GM21576 (cell line): ENCODE measurements around the gene HTD2.
"Not testable (repeated sequence)": the region's sequence is repeated elsewhere in the genome, so short reads cannot be mapped to it uniquely, and the experiment has no call there.

Experiments used
- ATAC-seq: cut with Tn5 transposase; IDR thresholded peaks from one replicate; pipeline ENCODE4 v1.9.1; 2021; ENCODE audit warnings: mild to moderate bottlenecking, moderate library complexity; ENCODE audit not compliant: unreplicated experiment

Gene HTD2

DNA sequence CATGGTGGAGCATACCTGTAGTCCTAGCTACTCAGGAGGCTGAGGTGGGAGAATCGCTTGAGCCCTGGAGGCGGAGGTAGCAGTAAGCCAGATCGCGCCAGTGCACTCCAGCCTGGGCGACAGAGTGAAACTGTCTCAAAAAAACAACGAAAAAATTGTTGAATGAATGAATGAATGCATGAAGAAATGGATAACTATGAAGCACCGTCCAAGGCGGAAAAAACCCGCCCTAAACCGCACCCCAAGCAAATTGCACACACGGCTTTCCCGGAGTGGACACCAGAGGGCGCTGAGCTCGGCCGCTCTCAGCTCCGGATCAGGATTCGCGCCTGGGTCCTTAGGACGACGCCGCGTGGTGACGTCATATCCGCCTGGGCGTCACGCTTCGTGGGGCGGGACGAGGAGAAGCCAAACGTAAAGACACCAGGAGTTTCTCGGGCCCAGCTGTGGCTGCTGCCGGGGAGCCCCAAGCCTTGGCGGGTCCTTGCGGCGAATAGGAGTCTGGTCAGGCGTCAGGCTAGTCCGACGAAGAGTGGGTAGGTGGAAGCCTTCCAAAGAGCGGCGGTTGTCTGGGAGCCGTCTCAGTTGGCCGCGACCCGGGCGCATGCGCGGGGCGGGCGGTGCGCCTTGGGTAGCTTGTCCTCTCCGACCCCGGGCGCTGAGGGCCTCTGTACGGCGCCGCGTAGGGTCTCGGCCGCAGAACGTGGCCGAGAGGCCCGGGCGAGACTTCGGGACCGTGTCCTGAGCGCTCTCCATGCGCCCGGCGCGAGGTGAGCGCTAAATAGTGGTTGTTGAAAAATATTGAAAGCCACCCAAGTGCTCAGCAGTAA lies at the start of gene HTD2, which contains the start of gene RPP14:
Gene HTD2 (plus strand): TSS at position 639 of the 830 bp plus-strand sequence. CDS start 11,094 bp downstream, outside the sequence.
Gene RPP14 (plus strand): TSS at position 364 of the 830 bp plus-strand sequence. CDS start 4,085 bp downstream, outside the sequence.
- ATAC-seq: peak; percentile 86

GRCh38 chr3:58258392-58259055 lies 47.8 kb upstream of the HTD2 start:
- ATAC-seq: no peak

- ATAC-seq: no peak
Observed at GRCh38 chr3:58260261-58260731, 46.0 kb upstream of the HTD2 start.

DNA sequence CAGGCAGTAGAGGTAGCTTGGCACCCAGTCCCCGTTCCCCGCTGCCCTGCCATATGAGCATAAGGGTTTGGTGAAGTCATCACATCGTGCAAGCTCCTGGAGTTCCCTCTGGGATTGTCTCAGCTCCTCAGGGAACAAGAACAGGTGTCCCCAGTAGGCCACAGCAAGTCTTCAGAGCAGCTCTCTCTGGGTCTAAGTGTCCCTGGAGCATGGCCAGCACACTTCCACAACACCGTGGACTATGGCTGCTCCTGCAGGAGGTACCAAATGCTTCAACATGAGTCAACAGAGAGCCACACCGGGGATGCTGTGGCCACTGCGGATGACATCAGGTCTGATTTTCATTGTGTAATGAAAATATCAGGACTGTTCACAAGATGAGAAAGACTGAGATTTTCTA lies 45.6 kb upstream of the HTD2 start:
- no peak for ATAC-seq

DNA sequence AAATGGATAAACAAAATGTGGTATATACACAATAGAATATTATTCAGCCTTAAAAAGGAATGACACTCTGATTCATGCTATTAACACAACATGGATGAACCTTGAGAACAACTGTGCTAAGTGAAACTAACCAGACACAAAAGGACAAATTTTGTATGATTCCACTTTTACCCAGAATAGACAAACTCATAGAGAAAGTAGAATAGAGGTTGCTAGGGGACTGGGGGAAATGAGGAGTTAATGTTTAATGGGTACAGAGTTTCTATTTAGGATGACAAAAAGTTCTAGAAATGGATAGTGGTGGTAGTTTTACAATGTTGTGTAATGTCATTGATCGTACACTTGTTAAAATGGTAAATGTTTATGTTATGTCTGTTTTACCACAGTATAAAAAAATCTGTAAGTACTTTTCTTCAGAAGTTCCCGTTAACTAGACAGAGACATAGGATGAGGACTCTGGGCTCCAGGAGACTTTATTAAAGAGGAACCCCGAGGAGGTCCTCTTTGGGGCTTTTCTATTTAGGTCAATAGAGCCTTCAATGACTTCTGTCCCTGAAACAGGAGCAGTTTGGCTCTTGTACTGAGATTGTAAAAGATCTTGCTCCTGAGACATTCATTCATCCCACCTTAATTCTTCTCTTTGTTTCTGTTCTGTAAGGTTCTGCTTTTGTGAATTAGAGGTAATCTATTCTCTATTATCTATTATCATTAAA lies 44.2 kb upstream of the HTD2 start:
- no peak for ATAC-seq

- ATAC-seq: no peak
Observed at GRCh38 chr3:58266577-58266976, 39.7 kb upstream of the HTD2 start.

DNA sequence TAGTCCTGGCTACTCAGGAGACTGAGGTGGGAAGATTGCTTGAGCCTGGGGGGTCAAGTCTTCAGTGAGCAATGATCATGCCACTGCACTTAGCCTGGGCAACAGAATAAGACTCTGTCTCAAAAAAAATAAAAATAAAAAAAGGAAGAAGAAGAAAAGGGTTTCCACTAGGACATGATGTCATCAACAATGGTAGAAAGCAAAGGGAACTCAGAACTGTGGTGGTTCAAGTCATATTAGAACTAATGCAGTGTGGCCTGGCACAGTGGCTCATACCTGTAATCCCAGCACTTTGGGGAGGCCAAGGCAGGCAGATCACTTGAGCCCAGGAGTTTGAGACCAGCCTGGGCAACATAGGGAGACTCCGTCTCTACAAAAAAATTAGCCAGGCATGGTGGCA lies 38.8 kb upstream of the HTD2 start:
- not testable (repeated sequence) for ATAC-seq

DNA sequence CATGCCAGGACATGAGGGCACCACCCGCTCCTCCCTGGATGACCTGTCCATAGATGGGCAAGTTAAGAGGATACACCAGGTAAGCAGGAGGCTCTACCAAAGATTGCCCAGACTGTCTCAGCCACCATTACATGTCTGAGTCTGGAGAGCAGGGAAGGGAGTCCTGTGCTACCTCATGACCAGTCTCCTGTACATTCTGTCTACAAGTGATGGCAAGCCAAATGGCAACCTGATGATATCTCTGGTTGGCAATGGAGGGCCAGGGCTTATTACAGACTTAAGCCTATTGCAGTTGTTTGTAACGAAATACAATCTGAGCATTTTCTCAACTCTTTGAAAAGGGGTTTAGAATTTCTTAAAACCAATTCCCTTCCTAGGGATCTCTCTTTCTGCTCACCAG lies 37.0 kb upstream of the HTD2 start:
- ATAC-seq: no peak

DNA sequence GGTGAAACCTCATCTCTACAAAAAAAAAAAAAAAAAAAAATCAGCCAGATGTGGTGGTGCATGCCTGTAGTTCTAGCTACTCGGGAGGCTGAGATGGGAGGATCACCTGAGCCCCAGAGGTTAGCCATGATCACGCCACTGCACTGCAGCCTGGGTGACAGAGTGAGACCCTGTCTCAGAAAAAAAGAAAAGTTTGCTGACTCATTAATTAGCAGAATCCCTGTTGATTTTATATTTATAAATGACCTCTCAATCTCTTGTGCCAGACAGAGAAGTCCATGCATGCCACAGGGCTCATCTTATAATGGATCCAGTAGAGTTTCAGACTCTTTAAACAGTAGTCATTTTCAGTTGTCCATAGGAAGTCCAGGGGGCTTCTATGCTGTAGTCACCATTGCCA lies 35.8 kb upstream of the HTD2 start:
- ATAC-seq: no peak

GRCh38 chr3:58271901-58272501 lies 34.3 kb upstream of the HTD2 start:
- no peak for ATAC-seq

DNA sequence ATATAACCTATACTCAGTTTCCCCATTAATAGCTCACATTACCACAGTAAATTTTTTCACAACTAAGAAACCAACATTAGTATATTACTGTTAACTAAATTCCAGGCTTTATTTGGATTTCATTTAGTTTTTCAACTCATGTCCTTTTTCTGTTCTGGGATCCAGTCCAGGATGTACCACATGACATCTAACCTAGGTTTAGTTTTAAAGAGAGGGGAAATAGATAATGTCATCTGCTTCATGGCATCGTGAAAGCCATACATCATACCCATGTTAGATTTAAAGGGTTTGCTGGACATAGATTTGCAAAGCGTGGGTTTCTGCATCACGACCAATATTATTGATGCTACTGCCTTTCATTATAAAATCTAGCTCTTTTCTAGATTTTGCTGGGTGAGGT lies 33.4 kb upstream of the HTD2 start:
- no peak for ATAC-seq

GRCh38 chr3:58273362-58273761 lies 33.0 kb upstream of the HTD2 start:
- not testable (repeated sequence) for ATAC-seq

DNA sequence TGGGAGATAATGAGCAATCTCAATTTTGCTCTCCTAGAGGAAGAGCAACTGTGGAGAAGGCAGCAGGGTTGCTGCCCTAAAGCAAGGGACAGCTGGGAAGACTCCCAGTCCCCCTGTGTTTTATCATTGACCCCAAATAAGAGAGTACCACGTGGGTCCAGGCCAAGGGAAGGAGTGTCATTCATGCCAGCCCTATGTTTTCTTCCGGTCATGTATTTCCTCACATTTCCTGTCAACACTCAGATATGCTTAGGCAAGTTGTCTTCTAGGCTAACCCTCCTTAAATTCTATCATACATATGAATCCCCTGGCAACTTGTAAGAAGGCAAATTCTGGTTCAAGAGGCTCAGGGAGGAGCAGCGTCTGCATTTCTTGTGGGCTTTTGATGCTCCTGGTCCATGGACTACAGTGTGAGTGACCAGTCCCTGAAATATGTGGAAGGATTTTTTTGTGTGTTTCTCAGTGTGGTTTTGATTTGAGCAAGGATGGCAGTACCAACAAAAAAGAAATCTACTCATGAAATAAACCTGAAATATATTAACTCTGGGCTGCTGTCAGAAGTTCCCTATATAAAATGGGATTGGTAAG lies 32.2 kb upstream of the HTD2 start:
- no peak for ATAC-seq

DNA sequence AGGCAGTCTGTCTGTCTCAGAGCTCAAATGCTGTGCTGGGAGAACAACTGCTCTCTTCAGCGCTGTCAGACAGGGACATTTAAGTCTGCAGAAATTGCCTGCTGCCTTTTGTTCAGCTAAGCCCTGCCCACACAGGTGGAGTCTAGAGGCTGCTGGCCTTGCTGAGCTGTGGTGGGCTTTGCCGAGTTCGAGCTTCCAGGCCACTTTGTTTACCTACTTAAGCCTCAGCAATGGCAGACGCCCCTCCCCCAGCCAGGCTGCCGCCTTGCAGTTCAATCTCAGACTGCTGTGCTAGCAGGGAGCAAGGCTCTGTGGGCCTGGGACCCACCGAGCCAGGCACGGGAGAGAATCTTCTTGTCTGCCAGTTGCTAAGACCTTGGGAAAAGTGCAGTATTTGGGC lies 25.3 kb upstream of the HTD2 start:
- no peak for ATAC-seq

GRCh38 chr3:58285334-58285733 lies 21.0 kb upstream of the HTD2 start:
- ATAC-seq: no peak

DNA sequence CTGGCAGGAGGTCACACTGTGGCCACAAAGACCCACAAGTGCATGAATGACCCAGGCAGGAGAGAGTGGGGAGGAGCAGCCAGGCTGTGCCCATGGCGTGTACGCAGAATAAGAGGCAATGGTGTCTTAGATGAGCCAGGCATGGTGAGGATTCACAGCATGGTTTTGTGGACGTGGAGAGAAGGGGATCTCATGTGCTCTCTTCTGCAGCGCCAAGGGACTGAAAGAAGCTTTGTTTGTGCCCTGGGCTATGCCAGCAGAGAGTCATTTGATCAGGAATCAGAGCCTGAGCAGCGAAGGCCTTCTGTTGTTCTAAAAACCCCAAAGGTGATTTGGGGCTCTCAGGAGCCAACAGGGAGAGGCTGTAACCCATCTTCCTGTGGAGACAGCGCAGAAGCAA lies 19.0 kb upstream of the HTD2 start:
- ATAC-seq: no peak

DNA sequence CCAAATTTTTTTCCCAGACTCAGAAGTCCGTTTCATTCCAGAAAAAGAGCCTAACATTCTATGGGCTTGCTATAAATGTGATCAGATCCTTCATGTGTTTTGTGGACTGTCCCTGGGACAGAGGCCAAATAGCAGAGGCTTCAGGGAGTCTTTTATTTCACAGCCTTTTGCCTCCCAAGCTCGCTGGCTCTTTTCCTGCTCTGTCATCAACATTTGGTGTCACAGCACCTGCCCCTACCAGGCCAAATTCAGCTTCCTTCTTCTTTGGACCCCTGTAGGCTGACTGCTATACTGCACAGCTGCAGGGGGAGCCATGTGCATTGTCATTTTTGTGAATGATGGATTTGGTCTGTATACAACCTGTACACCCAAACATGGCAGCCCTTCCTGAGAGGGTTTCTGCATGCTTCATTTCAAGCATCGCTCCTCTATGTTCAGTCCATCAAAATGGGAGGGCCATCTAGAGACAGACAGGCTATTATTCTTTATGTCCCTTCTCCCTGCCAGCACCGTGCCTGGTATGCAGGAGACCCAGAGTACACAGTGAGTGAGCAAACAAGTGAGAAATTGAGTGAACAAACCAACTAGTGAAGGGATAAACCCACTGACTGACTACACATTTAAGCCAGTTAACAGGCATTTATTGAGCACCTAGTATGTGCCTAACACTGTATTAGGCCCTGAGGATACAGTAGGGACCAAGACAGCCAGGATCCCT lies 18.1 kb upstream of the HTD2 start:
- no peak for ATAC-seq

DNA sequence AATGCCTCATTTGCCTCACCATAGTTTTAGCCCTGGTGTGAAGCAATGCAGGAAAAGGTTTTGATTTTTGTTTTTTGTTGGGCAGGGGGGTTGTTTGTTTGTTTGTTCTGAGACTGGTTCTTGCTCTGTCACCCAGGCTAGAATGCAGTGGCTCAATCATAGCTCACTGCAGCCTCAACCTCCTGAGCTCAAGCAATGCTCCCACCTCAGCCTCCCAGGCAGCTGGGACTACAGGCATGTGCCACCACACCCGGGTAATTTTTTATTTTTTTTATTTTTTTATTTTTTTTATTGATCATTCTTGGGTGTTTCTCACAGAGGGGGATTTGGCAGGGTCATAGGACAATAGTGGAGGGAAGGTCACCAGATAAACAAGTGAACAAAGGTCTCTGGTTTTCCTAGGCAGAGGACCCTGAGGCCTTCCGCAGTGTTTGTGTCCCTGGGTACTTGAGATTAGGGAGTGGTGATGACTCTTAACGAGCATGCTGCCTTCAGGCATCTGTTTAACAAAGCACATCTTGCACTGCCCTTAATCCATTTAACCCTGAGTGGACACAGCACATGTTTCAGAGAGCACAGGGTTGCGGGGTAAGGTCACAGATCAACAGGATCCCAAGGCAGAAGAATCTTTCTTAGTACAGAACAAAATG lies 17.2 kb upstream of the HTD2 start:
- not testable (repeated sequence) for ATAC-seq

- not testable (repeated sequence) for ATAC-seq
Observed at GRCh38 chr3:58290446-58290845, 15.9 kb upstream of the HTD2 start.
